SK-N-MC (cell line): ENCODE results near the gene USP6.
"Not testable (repeated sequence)": the region's sequence is repeated elsewhere in the genome, so short reads cannot be mapped to it uniquely, and the experiment has no call there.

Experiments used
- EZH2 ChIP-seq: fragments of 200-600 bp; sonication (generic); IDR thresholded peaks from one replicate; pipeline ENCODE4 v1.6.1; 2017; ENCODE audit warnings: antibody characterized with exemption
- FOXP2 ChIP-seq: optimal IDR thresholded peaks from 2 replicates; pipeline ENCODE3; 2011; ENCODE audit warnings: mild to moderate bottlenecking, moderate library complexity; ENCODE audit not compliant: insufficient read depth; ENCODE audit errors: extremely low read length, control extremely low read depth
- POLR2AphosphoS5 ChIP-seq: IDR thresholded peaks from 2 replicates; pipeline ENCODE4 v1.6.1; 2012; ENCODE audit warnings: mild to moderate bottlenecking, low read depth, low read length, borderline replicate concordance

DNA sequence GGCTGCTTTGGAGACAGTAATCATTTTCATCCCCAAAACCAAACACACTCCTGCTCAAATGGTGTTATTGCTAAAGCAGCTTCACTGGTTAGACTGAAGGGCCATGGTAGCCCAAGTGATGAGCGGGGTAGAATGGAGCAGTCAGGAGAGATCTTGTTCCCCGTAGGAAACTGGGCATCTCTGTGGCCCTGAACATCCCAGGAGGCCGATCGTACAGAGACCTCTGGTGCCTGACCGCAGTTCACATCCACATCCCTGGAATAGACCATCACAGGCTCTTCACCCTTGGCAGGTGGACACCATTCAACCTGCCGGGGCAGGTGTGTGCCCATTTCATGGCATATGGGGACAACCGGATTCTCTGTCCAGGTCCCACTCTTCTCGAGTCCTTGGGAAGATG lies 13.9 kb downstream of the USP6 start:
- not testable (repeated sequence) for TF ChIP-seq POLR2AphosphoS5, EZH2, FOXP2
